ENCODE data around the gene PDXK. TPM values are rescaled to one million over a fixed set of nuclear protein-coding genes. Genes with fewer than 3 reads are reported as not detected.
A peak's percentile ranks its signal among the peaks of the same experiment; 100 is the strongest.

The PDXK gene
- total and polyA plus RNA-seq, 2 of the 13 experiments (the other 11 are each of a cell fraction or from before 2014, with no cell fraction given) = 114 to 184 TPM

GRCh38 chr21:43719748-43720538 is 1.0 kb downstream of the PDXK start (continued):
- TF ChIP-seq, protein P1, sequence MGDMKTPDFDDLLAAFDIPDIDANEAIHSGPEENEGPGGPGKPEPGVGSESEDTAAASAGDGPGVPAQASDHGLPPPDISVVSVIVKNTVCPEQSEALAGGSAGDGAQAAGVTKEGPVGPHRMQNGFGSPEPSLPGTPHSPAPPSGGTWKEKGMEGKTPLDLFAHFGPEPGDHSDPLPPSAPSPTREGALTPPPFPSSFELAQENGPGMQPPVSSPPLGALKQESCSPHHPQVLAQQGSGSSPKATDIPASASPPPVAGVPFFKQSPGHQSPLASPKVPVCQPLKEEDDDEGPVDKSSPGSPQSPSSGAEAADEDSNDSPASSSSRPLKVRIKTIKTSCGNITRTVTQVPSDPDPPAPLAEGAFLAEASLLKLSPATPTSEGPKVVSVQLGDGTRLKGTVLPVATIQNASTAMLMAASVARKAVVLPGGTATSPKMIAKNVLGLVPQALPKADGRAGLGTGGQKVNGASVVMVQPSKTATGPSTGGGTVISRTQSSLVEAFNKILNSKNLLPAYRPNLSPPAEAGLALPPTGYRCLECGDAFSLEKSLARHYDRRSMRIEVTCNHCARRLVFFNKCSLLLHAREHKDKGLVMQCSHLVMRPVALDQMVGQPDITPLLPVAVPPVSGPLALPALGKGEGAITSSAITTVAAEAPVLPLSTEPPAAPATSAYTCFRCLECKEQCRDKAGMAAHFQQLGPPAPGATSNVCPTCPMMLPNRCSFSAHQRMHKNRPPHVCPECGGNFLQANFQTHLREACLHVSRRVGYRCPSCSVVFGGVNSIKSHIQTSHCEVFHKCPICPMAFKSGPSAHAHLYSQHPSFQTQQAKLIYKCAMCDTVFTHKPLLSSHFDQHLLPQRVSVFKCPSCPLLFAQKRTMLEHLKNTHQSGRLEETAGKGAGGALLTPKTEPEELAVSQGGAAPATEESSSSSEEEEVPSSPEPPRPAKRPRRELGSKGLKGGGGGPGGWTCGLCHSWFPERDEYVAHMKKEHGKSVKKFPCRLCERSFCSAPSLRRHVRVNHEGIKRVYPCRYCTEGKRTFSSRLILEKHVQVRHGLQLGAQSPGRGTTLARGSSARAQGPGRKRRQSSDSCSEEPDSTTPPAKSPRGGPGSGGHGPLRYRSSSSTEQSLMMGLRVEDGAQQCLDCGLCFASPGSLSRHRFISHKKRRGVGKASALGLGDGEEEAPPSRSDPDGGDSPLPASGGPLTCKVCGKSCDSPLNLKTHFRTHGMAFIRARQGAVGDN (CRISPR knock-in tag; IDR thresholded peaks at IDR 0.05) = peak; percentile 52
- no peak for TF ChIP-seq CCAR2 (optimal IDR thresholded peaks at IDR 0.05; ENCODE audit: low read depth, low read length)
- no peak for TF ChIP-seq SP2 (CRISPR knock-in tag; IDR thresholded peaks at IDR 0.05)
- TF ChIP-seq, protein P2, sequence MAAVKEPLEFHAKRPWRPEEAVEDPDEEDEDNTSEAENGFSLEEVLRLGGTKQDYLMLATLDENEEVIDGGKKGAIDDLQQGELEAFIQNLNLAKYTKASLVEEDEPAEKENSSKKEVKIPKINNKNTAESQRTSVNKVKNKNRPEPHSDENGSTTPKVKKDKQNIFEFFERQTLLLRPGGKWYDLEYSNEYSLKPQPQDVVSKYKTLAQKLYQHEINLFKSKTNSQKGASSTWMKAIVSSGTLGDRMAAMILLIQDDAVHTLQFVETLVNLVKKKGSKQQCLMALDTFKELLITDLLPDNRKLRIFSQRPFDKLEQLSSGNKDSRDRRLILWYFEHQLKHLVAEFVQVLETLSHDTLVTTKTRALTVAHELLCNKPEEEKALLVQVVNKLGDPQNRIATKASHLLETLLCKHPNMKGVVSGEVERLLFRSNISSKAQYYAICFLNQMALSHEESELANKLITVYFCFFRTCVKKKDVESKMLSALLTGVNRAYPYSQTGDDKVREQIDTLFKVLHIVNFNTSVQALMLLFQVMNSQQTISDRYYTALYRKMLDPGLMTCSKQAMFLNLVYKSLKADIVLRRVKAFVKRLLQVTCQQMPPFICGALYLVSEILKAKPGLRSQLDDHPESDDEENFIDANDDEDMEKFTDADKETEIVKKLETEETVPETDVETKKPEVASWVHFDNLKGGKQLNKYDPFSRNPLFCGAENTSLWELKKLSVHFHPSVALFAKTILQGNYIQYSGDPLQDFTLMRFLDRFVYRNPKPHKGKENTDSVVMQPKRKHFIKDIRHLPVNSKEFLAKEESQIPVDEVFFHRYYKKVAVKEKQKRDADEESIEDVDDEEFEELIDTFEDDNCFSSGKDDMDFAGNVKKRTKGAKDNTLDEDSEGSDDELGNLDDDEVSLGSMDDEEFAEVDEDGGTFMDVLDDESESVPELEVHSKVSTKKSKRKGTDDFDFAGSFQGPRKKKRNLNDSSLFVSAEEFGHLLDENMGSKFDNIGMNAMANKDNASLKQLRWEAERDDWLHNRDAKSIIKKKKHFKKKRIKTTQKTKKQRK (IDR thresholded peaks at IDR 0.05; ENCODE audit: low read length) = no peak
- no peak for TF ChIP-seq RFXAP (CRISPR knock-in tag; IDR thresholded peaks at IDR 0.05; ENCODE audit: borderline replicate concordance)
- TF ChIP-seq, protein P3, sequence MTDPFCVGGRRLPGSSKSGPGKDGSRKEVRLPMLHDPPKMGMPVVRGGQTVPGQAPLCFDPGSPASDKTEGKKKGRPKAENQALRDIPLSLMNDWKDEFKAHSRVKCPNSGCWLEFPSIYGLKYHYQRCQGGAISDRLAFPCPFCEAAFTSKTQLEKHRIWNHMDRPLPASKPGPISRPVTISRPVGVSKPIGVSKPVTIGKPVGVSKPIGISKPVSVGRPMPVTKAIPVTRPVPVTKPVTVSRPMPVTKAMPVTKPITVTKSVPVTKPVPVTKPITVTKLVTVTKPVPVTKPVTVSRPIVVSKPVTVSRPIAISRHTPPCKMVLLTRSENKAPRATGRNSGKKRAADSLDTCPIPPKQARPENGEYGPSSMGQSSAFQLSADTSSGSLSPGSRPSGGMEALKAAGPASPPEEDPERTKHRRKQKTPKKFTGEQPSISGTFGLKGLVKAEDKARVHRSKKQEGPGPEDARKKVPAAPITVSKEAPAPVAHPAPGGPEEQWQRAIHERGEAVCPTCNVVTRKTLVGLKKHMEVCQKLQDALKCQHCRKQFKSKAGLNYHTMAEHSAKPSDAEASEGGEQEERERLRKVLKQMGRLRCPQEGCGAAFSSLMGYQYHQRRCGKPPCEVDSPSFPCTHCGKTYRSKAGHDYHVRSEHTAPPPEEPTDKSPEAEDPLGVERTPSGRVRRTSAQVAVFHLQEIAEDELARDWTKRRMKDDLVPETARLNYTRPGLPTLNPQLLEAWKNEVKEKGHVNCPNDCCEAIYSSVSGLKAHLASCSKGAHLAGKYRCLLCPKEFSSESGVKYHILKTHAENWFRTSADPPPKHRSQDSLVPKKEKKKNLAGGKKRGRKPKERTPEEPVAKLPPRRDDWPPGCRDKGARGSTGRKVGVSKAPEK (CRISPR knock-in tag; IDR thresholded peaks at IDR 0.05; ENCODE audit: borderline replicate concordance) = no peak
- TF ChIP-seq, protein P4, sequence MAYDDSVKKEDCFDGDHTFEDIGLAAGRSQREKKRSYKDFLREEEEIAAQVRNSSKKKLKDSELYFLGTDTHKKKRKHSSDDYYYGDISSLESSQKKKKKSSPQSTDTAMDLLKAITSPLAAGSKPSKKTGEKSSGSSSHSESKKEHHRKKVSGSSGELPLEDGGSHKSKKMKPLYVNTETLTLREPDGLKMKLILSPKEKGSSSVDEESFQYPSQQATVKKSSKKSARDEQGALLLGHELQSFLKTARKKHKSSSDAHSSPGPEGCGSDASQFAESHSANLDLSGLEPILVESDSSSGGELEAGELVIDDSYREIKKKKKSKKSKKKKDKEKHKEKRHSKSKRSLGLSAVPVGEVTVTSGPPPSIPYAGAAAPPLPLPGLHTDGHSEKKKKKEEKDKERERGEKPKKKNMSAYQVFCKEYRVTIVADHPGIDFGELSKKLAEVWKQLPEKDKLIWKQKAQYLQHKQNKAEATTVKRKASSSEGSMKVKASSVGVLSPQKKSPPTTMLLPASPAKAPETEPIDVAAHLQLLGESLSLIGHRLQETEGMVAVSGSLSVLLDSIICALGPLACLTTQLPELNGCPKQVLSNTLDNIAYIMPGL (CRISPR knock-in tag; IDR thresholded peaks at IDR 0.05; ENCODE audit: borderline replicate concordance in 1 of 2, low read depth in 1 of 2) = 0 out of 4 replicates have a peak, but pooled peaks of 1 of the 2 experiments have one; percentile 48
- TF ChIP-seq ZNF20 (CRISPR knock-in tag; IDR thresholded peaks at IDR 0.05) = no peak
- no peak for TF ChIP-seq ZNF10 (CRISPR knock-in tag; IDR thresholded peaks at IDR 0.05; ENCODE audit: borderline replicate concordance, low read depth)
- TF ChIP-seq DR1 (CRISPR knock-in tag; IDR thresholded peaks at IDR 0.05) = no peak
- TF ChIP-seq TRIM24 (CRISPR knock-in tag; IDR thresholded peaks at IDR 0.05) = no peak
- no peak for TF ChIP-seq NFKBIZ (CRISPR knock-in tag; IDR thresholded peaks at IDR 0.05)
- no peak for TF ChIP-seq HOXA3 (CRISPR knock-in tag; IDR thresholded peaks at IDR 0.05)
- no peak for TF ChIP-seq THAP11 (CRISPR knock-in tag; IDR thresholded peaks at IDR 0.05)
- TF ChIP-seq ZMAT3 (CRISPR knock-in tag; conservative IDR thresholded peaks at IDR 0.05) = no peak

Data from HepG2 (cell line).